Measurements from ENCODE around the gene KCP. TPM values are rescaled to one million over a fixed set of nuclear protein-coding genes. Genes with fewer than 3 reads are reported as not detected.

KCP gene
- total and polyA plus RNA-seq, 8 donors = 1.5 to 9.8 (median 7.0) TPM

- no peak for ATAC-seq
- no peak for TF ChIP-seq CTCF (IDR thresholded peaks at IDR 0.05)
- Histone ChIP-seq H3K9me3 (no peaks in the 10 kb centered on the region), H3K4me3 (no peak overlapping the region), H3K27me3 (peaks cover 0 to 6% of the 10 kb centered on the region in 2 donors), H3K4me1 (no peaks in the 10 kb centered on the region), H3K27ac (no peak overlapping the region), H3K36me3 (no peaks in the 10 kb centered on the region)
- intact Hi-C loops (cut with DNase I) = no loop called here
- no peak for DNase-seq
These were observed 33.3 kb downstream of the KCP start for GRCh38 chr7:128876978-128877755.

GRCh38 chr7:128876586-128876977 is 33.9 kb downstream of the KCP start:
- Histone ChIP-seq H3K27ac (no peak overlapping the region), H3K36me3 (no peaks in the 10 kb centered on the region), H3K4me1 (no peaks in the 10 kb centered on the region), H3K4me3 (no peak overlapping the region), H3K27me3 (peaks cover 0 to 6% of the 10 kb centered on the region in 2 donors), H3K9me3 (no peaks in the 10 kb centered on the region)
- DNase-seq (no peak), ATAC-seq (no peak)
- intact Hi-C loops (cut with DNase I) = no loop called here
- no peak for TF ChIP-seq CTCF (IDR thresholded peaks at IDR 0.05)

GRCh38 chr7:128876127-128876526 is 34.4 kb downstream of the KCP start:
- no peak for ATAC-seq
- no peak for DNase-seq
- H3K36me3 ChIP-seq = no peaks in the 10 kb centered on the region
- H3K27me3 ChIP-seq = peaks cover 0 to 6% of the 10 kb centered on the region in 2 donors
- no peak overlapping the region for H3K27ac ChIP-seq
- intact Hi-C loops (cut with DNase I) = no loop called here
- no peak overlapping the region for H3K4me3 ChIP-seq
- H3K4me1 ChIP-seq = no peaks in the 10 kb centered on the region
- no peak for TF ChIP-seq CTCF (IDR thresholded peaks at IDR 0.05)
- H3K9me3 ChIP-seq = no peaks in the 10 kb centered on the region

- no peaks in the 10 kb centered on the region for H3K4me1 ChIP-seq
- ATAC-seq (no peak), DNase-seq (no peak)
- H3K36me3 ChIP-seq = no peaks in the 10 kb centered on the region
- H3K27me3 ChIP-seq = peaks cover 0 to 11% of the 10 kb centered on the region in 2 donors
- H3K4me3 ChIP-seq = no peak overlapping the region
- no peak overlapping the region for H3K27ac ChIP-seq
- no peak for TF ChIP-seq CTCF (IDR thresholded peaks at IDR 0.05)
- intact Hi-C loops (cut with DNase I) = no loop called here
- H3K9me3 ChIP-seq = no peaks in the 10 kb centered on the region
These were observed 35.0 kb downstream of the KCP start for GRCh38 chr7:128875523-128875948.

GRCh38 chr7:128874140-128875031 is 36.1 kb downstream of the KCP start:
- intact Hi-C loops (cut with DNase I) = no loop called here
- TF ChIP-seq CTCF (IDR thresholded peaks at IDR 0.05) = no peak
- no peak overlapping the region for H3K27ac ChIP-seq
- H3K4me1 ChIP-seq = peaks cover 0 to 8% of the 10 kb centered on the region in 2 donors
- DNase-seq (no peak), ATAC-seq (no peak)
- H3K27me3 ChIP-seq = peaks cover 0 to 23% of the 10 kb centered on the region in 2 donors
- H3K9me3 ChIP-seq = no peaks in the 10 kb centered on the region
- no peaks in the 10 kb centered on the region for H3K36me3 ChIP-seq
- no peak overlapping the region for H3K4me3 ChIP-seq
